ENCODE data around the gene EEF1A2. TPM values are rescaled to one million over a fixed set of nuclear protein-coding genes. Genes with fewer than 3 reads are reported as not detected.

EEF1A2 gene
- total and polyA plus RNA-seq, 2 of the 4 experiments (the other 2 are of a cell fraction) = 1.3 to 4.6 TPM

GRCh38 chr20:63518351-63518861 lies 19.5 kb upstream of the EEF1A2 start:
- Histone ChIP-seq H4K91ac (ENCODE audit: insufficient read depth, low read depth, low read length) (no peak overlapping the region), H3K4ac (ENCODE audit: low read depth, low read length) (no peak overlapping the region), H3K79me1 (ENCODE audit: low read depth in 1 of 2, low read length in 2 of 2) (peaks cover 19 to 32% of the 10 kb centered on the region in 2 experiments; a peak in 3 of 4 replicates), H3K23ac (ENCODE audit: low read depth, low read length) (no peak overlapping the region), H3K9me3 (ENCODE audit: control insufficient read depth, insufficient read depth, low read length) (no peaks in the 10 kb centered on the region), H3K14ac (replicated peaks; ENCODE audit: low read depth, low read length) (no peak overlapping the region), H2BK120ac (ENCODE audit: low read depth, low read length) (no peak overlapping the region), H3K27me3 (ENCODE audit: control insufficient read depth, insufficient read depth, low read length) (no peaks in the 10 kb centered on the region), H2BK5ac (ENCODE audit: low read depth, low read length, poor library complexity, severe bottlenecking) (no peak overlapping the region), H2BK20ac (ENCODE audit: low read depth, low read length) (no peak overlapping the region), H2AFZ (replicated peaks; ENCODE audit: low read length, poor library complexity) (no peak overlapping the region), H4K20me1 (ENCODE audit: insufficient read depth, low read length) (peaks cover 24% of the 10 kb centered on the region), H4K8ac (ENCODE audit: low read depth in 2 of 2, low read length in 2 of 2) (no peak overlapping the region), H3K36me3 (ENCODE audit: control insufficient read depth, insufficient read depth, low read length) (peaks cover 18% of the 10 kb centered on the region), H4K5ac (ENCODE audit: low read depth, low read length) (no peak overlapping the region), H2AK5ac (ENCODE audit: low read depth, low read length) (no peak overlapping the region), H3K4me3 (ENCODE audit: insufficient read depth, low read depth, low read length) (no peak overlapping the region), H3K18ac (ENCODE audit: low read depth, low read length) (no peak overlapping the region), H3K4me1 (ENCODE audit: control insufficient read depth, insufficient read depth, low read length) (peaks cover 13% of the 10 kb centered on the region), H3K9ac (ENCODE audit: low read depth, low read length) (no peak overlapping the region), H3K56ac (ENCODE audit: extremely low read depth, insufficient read depth, low read length) (no peak overlapping the region), H3K27ac (ENCODE audit: insufficient read depth, low read length) (no peak overlapping the region), H2BK15ac (ENCODE audit: low read depth, low read length) (no peak overlapping the region), H3K9me1 (ENCODE audit: insufficient read depth, low read length) (peaks cover 11% of the 10 kb centered on the region; the same call in 1 of the 2 replicates), H2AK9ac (replicated peaks; ENCODE audit: low read depth, low read length, poor library complexity) (no peak overlapping the region), H3K4me2 (ENCODE audit: low read depth, low read length) (no peak overlapping the region)
- WGBS, 2 experiments (ENCODE audit: extremely low coverage in 2 of 2, insufficient read length in 1 of 2) = 68% methylated on average over 9 of the region's 20 CpGs; no CpG with 5 or more reads in 1 of the 2 experiments
- POLR2A ChIA-PET (ENCODE audit: unreplicated experiment) = no interaction called here
- CTCF ChIA-PET = no interaction called here
- in situ Hi-C loops (cut with MboI; ENCODE audit: low sequenced_read_pairs) (no loop called here), intact Hi-C loops (cut with micrococcal nuclease) (no loop called here), dilution Hi-C loops (cut with HindIII; ENCODE audit: low sequenced_read_pairs, unreplicated experiment) (no loop called here)
- TF ChIP-seq CTCF (conservative IDR thresholded peaks at IDR 0.05; ENCODE audit: low read depth, low read length) = 0 out of 2 replicates have a peak, but pooled peaks have one; percentile 5
- TF ChIP-seq FOS (IDR thresholded peaks at IDR 0.05; ENCODE audit: low read depth, low read length) = no peak
- TF ChIP-seq CHD1 (IDR thresholded peaks at IDR 0.05; ENCODE audit: low read depth, low read length) = no peak
- no TSS peak for BruUV-seq (replicated peaks)
- DNase-seq (no peak), ATAC-seq (ENCODE audit: low read depth) (no peak)

All from IMR-90 (cell line).